Stimulated activated CD4-positive, alpha-beta T cell treated with anti-CD3 and anti-CD28 coated beads, TNF-alpha, amount 100 ng/mL, for 4 hours (primary cell): ENCODE data around the gene H6PD.

Experiments
- DNase-seq, 3 experiments: peaks; one replicate each; pipeline ENCODE4 v3.0.0-alpha.2; 2020; ENCODE audit warnings: low read depth in 3 of 3

The H6PD gene

GRCh38 chr1:9240914-9241820 lies 6.6 kb downstream of the H6PD start:
- no peak for DNase-seq

GRCh38 chr1:9241891-9242290 lies 7.3 kb downstream of the H6PD start:
- no peak for DNase-seq

- no peak for DNase-seq
These were observed 7.9 kb downstream of the H6PD start for GRCh38 chr1:9242338-9242969.

- no peak for DNase-seq
These were observed 8.6 kb downstream of the H6PD start for GRCh38 chr1:9243066-9243739.

- no peak for DNase-seq
These were observed 10.1 kb downstream of the H6PD start for GRCh38 chr1:9244501-9245229.

- DNase-seq, result no peak
These were observed 10.7 kb downstream of the H6PD start for GRCh38 chr1:9245230-9245619.

GRCh38 chr1:9245661-9246060 lies 11.1 kb downstream of the H6PD start:
- DNase-seq, result no peak

GRCh38 chr1:9246215-9246614 lies 11.6 kb downstream of the H6PD start:
- DNase-seq, result no peak

GRCh38 chr1:9246841-9247785 lies 12.5 kb downstream of the H6PD start:
- DNase-seq, result no peak

GRCh38 chr1:9247894-9248293 lies 13.3 kb downstream of the H6PD start:
- DNase-seq, result no peak

GRCh38 chr1:9248341-9249262 lies 14.0 kb downstream of the H6PD start:
- DNase-seq, result no peak

- no peak for DNase-seq
These were observed 14.6 kb downstream of the H6PD start for GRCh38 chr1:9249263-9249533.

GRCh38 chr1:9249534-9250410 lies 15.2 kb downstream of the H6PD start:
- DNase-seq, result no peak

GRCh38 chr1:9250411-9251381 lies 16.1 kb downstream of the H6PD start:
- DNase-seq, result no peak

GRCh38 chr1:9251501-9251900 lies 16.9 kb downstream of the H6PD start:
- DNase-seq, result no peak

GRCh38 chr1:9253004-9253403 lies 18.4 kb downstream of the H6PD start:
- DNase-seq, result no peak

- no peak for DNase-seq
These were observed 19.0 kb downstream of the H6PD start for GRCh38 chr1:9253453-9254105.
